ENCODE data around the gene FMO1.

DNA sequence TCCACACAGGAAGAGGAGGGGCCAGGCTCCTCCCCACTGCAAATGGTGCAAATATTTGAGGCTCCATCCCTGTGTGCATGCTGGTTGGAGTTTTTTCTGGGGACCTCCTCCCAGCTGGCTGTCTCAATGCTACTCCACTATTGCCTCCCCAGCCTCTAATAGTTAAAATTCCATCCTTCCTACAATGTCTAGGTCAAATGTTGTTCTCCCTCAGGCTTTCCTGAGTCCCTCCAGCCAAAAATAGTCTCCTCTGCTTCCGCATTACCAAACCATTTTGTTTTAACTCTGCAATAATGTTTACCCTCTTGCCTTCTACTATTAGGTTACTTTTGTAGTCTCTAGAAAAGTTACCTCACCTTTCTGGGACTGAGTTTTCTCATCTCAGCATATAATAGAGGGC, 29.6 kb upstream of the FMO1 start:
- no peak for TF ChIP-seq POLR2AphosphoS5 (IDR thresholded peaks at IDR 0.05; ENCODE audit: low read depth, low read length)
- no peak for TF ChIP-seq POLR2A (IDR thresholded peaks at IDR 0.05; ENCODE audit: low read depth, low read length)
- no peak for TF ChIP-seq POU2F2 (IDR thresholded peaks at IDR 0.05; ENCODE audit: low read depth, low read length)
- no peak for TF ChIP-seq TAF1 (IDR thresholded peaks at IDR 0.05; ENCODE audit: low read depth, low read length)
- no peak for TF ChIP-seq PAX5 (IDR thresholded peaks at IDR 0.05; ENCODE audit: insufficient read depth, low read length, severe bottlenecking)
- no peak for TF ChIP-seq SPI1 (IDR thresholded peaks at IDR 0.05; ENCODE audit: low read depth, low read length)
